ENCODE results near the gene DDX1.

DDX1 gene

DNA sequence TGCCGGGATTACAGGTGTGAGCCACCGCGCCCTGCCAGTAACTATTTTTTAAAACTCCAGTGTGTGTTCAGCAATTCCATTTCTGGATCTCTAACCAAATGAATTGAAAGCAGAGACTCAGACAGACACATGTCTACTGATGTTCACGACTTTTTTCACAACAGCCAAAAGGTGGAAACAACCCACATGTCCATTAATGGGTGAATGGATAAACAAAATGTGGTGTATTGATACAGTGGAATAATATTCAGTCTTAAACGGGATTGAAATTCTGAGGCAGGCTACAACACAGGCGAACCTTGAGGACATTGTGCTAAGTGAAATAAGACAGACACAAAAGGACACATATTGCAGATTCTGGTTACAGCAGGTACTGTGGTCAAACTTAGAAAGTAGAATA lies 55.0 kb downstream of the DDX1 start:
- no peak for DNase-seq (ENCODE audit: low spot score)

- DNase-seq (ENCODE audit: low spot score) = no peak
Measured at GRCh38 chr2:15647622-15648590, 56.2 kb downstream of the DDX1 start.

DNA sequence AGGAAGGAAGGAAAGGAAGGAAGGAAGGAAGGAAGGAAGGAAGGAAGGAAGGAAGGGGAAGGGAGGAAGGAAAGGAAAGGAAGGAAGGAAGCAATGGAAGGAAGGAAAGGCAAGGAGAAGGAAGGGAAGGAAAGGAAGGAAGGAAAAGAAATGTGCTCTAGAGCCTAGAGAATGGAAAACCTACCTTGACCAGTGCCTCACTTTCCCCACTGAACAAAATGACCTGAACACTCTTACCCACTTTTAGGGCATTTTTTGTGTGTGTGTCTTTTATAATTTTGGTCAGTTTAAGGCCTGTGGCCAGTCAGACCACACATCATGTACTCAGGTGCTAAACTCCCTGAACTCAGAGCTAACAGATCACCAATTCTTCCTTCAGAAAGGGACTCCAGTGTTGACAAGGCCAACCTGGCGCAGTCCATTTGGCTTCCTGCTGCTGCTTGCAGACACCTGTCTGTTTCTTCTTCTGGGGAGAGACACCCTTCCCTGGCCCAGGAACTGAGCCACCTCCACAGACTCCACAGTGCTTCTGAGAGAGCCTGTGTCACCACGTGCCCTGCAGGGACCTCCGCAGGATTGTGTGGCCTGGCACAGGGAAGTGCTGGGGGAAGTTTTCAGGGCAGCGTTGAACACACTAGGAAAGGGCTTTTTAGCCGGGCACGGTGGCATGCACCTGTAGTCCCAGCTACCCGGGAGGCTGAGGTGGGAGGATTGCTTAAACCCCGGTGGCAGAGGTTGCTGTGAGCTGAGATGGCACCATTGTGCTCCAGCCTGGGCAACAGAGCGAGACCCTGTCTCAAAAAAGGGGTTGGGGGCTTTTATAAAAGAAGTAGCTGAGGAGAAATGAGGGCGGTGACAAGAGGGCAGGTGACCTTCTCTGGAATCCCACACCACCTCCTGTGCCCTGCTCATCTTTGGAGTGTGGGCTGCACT lies 57.2 kb downstream of the DDX1 start:
- no peak for DNase-seq (ENCODE audit: low spot score)

GRCh38 chr2:15649561-15650255 lies 58.0 kb downstream of the DDX1 start:
- no peak for DNase-seq (ENCODE audit: low spot score)

GRCh38 chr2:15650616-15651366 lies 59.1 kb downstream of the DDX1 start:
- DNase-seq (ENCODE audit: low spot score) = no peak

DNA sequence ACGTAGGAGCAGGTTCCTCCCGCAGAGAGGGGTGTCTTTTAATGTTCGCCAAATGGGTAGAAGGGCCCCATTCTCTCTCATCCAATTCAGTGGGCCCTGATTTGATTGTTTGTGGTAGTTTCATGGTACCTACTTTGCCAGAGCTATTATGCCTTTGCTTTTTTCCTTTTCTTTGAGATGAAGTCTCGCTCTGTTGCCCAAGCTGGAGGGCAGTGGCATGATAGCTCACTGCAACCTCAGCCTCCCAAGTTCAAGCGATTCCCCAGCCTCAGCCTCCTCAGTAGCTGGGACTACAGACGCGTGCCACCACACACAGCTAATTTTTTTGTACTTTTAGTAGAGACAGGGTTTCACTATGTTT lies 59.7 kb downstream of the DDX1 start:
- DNase-seq (ENCODE audit: low spot score) = no peak

GRCh38 chr2:15652252-15652651 lies 60.6 kb downstream of the DDX1 start:
- no peak for DNase-seq (ENCODE audit: low spot score)

DNA sequence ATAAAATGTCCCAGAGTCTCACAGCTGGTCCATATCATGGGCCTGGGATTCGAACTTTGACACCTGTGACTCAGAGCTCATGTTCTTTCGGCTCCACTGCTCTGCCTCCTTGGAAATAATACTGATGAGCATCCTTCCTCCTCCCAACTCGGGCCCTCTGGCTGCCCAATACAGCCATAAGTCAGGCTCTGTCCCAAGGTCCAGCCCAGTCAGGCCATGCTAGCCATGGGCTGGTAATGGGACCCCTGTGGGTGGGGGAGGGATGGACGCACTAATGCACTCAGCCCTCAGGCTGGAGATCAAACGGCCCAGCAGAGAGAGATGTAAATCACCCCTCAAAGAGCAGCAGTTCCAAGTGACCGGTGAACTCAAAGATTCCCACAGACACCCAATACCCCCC lies 61.1 kb downstream of the DDX1 start:
- no peak for DNase-seq (ENCODE audit: low spot score)

DNA sequence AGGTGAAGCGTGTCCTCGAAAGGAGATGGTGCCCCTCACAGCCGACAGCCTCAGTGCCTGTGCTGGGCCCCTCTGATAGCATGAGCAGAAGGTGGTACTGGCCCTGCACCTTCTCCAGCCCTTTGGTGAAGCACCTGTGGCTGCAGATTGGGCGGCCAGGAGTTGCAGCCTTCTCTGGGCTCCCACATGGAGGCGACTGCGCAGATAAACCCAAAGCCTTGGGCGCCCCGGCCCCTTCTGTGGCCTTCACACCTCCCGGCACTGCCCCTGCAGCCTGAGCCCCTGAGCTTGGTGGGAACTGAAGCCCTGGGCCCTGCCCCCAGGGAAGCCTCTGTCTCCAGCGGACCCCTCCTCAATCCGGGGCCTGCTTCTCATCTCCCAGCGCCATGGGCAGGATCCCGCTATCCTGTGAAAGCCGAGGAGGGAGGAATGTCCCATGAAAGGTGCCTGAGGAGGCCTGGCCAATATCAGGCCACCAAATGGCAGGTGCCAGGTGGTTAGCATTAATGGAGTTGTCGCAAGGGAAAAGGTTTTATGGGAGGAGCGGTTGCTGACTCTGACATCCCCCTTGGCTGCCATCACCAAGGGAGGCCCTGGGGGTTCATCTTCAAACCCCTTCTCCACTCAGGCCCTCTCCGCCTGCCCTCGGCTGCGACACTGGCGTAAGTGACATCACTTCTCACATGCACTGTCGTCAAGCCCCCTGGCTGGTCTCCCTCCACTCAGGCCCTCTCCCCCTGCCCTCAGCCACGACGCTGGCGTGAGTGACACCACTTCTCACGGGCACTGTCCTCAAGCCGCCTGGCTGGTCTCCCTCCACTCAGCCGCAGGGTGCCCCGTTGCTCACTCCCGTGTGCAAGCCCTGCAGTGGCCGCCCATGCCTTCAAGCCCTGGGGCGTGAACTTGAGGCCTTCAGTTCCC lies 62.4 kb downstream of the DDX1 start:
- no peak for DNase-seq (ENCODE audit: low spot score)

DNA sequence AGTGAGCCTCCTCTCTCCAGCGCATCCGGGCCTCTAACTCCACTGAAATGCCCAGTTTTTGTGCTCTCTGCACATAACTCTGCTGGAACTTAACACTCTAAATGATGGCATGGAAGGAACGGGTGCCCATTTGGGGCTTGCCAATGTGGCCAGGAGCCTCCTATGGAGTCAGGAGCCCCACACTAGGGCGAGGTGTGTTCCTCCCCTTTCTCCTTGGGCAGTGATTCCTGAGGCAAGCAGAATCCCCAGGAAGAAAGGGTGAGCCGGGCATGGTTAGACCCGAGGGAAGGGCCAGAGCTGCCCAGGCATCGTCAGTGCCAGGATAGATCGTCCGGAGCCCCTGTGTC lies 63.0 kb downstream of the DDX1 start:
- DNase-seq (ENCODE audit: low spot score) = no peak

DNA sequence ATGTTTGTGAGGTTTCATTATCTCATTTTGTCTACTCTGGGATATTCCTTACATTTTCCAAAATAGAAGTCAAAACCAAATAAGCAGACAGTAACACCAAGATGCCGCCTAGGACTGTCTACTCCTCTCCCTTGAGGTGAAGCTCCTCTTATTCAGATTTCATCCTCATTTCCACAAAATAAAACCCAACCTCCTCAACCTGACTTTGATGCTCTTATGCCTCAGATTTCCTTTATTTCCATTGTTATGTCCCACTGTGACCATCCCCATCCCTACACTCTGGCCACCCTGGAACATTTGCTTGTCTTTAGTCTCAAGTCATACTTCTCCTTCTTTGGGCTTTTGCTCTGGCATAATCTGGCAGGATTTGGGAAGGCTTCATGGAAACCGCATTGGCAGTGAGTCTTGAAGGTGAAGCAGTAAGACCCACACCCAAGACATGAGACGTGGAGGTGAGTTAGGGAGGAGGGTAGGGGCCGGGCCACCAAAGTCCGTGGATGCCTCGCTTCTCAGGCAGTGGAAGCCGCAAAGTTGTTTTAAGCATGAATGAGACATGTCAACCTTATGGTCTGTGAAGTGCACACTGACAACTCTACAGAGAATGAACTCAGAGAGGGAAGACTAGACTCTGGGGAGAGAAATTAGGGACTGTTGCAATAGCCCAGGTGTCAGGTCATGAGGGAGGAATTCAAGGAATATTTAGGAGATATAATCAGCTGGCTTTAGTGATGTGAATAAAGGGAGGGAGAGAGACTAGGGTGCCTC lies 63.6 kb downstream of the DDX1 start:
- no peak for DNase-seq (ENCODE audit: low spot score)

DNA sequence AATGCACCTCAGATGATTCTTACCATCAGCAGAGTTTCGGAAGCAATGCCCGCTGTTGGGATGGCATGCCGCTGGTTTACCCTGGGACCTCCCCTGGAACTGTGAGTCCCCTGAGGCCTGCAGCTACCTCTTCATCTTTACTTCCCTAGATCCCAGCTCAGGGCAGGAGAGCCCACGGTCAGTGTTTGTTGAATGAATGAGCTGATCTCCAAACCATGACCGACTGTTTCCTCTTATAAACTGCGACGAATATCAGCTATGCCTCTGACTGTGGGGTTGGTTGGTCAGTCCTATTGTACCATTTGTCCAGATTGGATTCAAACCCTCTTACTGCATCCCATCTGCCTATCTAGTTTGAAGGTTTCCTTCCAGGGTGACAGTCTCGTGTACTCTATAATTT lies 64.4 kb downstream of the DDX1 start:
- no peak for DNase-seq (ENCODE audit: low spot score)

- DNase-seq (ENCODE audit: low spot score) = no peak
Measured at GRCh38 chr2:15657759-15658158, 66.1 kb downstream of the DDX1 start.

DNA sequence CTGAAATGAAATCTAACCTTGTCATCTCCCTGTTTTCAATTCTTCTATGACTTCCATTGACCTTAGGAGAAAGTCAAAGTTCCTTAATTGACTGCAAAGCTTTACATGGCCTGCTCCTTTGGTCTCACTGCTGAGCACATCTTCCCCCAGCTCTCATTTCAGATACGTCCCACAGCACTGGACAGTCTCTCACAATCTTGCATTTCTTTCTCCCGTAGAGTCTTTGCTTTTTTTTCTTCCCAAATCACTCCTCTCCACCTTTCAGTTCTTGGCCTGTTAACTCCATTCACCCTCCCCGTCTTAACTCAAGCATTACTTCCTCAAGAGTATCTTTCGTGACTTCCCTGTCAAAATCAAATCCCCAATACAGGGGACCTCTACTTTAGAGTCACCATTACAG lies 67.2 kb downstream of the DDX1 start:
- DNase-seq (ENCODE audit: low spot score) = no peak

DNA sequence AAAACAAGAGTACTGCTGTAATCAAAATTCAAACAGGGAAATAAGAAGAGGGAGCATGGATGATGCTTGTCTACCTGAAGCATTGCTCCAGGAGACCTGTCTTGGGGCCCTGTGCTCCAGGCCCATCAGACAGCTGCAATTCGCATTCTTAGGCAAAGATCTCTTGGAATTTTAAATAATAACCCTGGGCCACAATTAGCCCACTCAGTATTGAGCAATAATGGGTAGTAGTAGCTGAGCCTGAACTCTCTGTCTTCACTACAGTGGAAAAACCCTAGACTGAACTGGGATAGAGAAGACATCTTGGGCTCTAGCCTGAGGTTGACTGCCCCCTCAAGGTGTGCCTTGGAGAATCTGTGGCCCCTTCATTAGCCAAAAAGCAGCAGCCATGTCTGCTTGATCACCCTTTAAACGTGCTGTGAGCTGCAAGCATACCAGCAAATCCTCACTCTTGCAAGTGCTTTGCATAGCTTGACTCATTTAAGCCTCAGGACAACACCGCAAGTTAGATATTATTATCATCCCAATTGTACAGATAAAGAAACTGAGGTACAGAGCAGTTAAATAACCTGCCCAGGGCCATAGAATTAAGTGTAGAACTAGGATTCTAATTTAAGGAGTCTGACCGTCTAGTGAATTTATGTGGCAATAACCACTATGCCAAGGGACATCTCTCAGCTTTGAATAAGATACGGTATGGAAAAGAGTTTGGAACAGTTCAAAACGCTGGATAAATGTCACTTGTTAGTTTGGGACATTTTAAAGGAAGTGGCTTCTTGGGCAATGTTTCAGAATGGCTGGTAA lies 69.0 kb downstream of the DDX1 start:
- DNase-seq (ENCODE audit: low spot score) = no peak

- no peak for DNase-seq (ENCODE audit: low spot score)
Measured at GRCh38 chr2:15661295-15661569, 69.6 kb downstream of the DDX1 start.

DNA sequence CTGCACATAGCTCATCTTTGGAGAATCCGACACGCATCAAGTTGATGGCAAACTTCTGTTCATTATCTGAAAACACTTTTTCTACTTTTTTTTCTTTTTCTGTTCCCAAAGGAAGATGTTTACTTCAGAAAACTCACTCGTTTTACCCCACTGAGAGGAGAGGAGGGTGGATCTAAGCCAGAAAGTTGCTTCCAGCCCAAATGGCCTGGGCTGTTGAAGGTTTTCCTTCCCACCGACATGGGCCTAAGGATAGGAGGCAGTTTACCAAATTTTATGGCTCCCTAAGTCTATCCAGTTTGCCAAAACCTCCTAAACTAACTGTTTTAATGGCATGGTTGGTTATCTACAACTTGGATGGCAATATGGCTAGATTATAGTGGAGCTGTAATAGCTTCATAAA lies 70.4 kb downstream of the DDX1 start:
- no peak for DNase-seq (ENCODE audit: low spot score)

- DNase-seq (ENCODE audit: low spot score) = no peak
Measured at GRCh38 chr2:15662579-15662978, 70.9 kb downstream of the DDX1 start.

DNA sequence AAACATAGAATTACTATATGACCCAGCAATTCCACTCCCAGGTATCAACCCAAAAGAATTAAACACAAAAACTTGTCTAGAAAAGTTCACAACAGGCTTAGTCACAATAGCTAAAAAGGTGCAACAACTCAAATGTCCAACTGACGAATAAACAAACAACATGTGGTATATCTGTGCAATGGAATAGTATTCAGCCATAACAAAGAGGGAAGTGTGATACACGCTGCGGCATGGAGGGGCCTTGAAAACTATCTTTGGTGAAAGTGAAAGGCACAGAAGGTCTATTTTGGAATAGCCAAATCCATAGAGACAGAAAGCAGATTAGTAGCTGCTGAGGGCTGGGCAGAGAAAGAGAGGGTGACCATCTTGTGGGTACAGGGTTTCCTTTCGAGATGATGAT lies 72.1 kb downstream of the DDX1 start:
- DNase-seq (ENCODE audit: low spot score) = no peak
